C4-2B (cell line): ENCODE measurements around the gene CASKIN1.
A peak's percentile ranks its signal among the peaks of the same experiment; 100 is the strongest.

ENCODE experiments used
- ZFX ChIP-seq: fragments of 450-650 bp; IDR thresholded peaks from 2 replicates; pipeline ENCODE4 v1.6.1; 2017
- TF ChIP-seq, protein P1 (sequence below): fragments of 450-650 bp; conservative IDR thresholded peaks from 2 replicates; pipeline ENCODE4 v1.5.1; 2017; ENCODE audit warnings: mild to moderate bottlenecking

DNA sequence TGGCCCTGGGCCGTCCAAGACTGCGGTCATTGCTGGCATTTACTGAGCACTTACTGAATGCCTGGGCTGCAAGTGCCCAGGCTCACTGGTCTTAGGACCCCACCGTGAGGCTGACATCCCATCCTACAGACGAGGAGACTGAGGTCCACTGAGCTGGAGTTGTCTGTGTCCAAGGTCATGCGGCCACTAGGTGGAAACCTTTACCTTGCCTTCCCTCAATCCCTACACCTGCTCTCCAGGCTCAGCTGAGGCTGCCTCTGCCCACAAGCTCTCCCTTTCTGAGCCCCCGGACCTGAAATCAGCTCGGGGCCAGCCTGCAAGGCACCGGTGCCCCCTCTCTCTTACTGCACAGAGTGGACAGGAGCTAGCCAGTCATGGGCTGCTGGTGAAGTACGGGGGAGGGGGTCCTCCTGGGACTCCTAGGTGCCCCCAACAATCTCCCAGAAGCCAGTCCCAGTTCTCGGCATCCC lies 1.5 kb downstream of the CASKIN1 start:
- TF ChIP-seq, protein P1, sequence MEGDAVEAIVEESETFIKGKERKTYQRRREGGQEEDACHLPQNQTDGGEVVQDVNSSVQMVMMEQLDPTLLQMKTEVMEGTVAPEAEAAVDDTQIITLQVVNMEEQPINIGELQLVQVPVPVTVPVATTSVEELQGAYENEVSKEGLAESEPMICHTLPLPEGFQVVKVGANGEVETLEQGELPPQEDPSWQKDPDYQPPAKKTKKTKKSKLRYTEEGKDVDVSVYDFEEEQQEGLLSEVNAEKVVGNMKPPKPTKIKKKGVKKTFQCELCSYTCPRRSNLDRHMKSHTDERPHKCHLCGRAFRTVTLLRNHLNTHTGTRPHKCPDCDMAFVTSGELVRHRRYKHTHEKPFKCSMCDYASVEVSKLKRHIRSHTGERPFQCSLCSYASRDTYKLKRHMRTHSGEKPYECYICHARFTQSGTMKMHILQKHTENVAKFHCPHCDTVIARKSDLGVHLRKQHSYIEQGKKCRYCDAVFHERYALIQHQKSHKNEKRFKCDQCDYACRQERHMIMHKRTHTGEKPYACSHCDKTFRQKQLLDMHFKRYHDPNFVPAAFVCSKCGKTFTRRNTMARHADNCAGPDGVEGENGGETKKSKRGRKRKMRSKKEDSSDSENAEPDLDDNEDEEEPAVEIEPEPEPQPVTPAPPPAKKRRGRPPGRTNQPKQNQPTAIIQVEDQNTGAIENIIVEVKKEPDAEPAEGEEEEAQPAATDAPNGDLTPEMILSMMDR: peak; percentile 79
- no peak for TF ChIP-seq ZFX
